SK-N-SH (cell line): ENCODE data around the gene C10orf67. TPM values are rescaled to one million over a fixed set of nuclear protein-coding genes. Genes with fewer than 3 reads are reported as not detected.
A peak's percentile ranks its signal among the peaks of the same experiment; 100 is the strongest.

Source experiments
- CTCF ChIA-PET: fragments of 300-600, 350-600 bp; formaldehyde crosslinking; extraction: SDS; loops from one replicate; lab custom pipeline; 2021; lab: Yijun Ruan, JAX
- POLR2A ChIA-PET: fragments of 350-600 bp; sonication (Branson Sonifier 250); formaldehyde crosslinking; extraction: SDS; loops from one replicate; lab custom pipeline; 2020; ENCODE audit warnings: antibody characterized with exemption, inconsistent platforms; lab: Yijun Ruan, JAX
- DNase-seq: peaks from one replicate; pipeline ENCODE4 v3.0.0; 2012
- H2AFZ ChIP-seq: fragments of 200-600 bp; sonication (generic); 2 replicates; pipeline ENCODE4 v1.8.1; 2016; ENCODE audit warnings: antibody characterized with exemption, mild to moderate bottlenecking, low read depth
- H3F3A ChIP-seq: fragments of 200-600 bp; sonication (generic); replicated peaks from 2 replicates; pipeline ENCODE3; 2016; ENCODE audit warnings: antibody characterized with exemption, mild to moderate bottlenecking; ENCODE audit not compliant: insufficient read depth
- H3K27ac ChIP-seq, 2 experiments: fragments of 200-500 bp in 1 of 2; fragments of 200-600 bp in 1 of 2; sonication (Bioruptor generic) in 1 of 2; sonication (generic), shearing (Covaris generic) in 1 of 2; 2 replicates each; pipeline versions ENCODE4 v1.5.1 to v1.6.1; 2014 to 2016; ENCODE audit warnings: low read depth in 2 of 2, inconsistent platforms in 1 of 2, low read length in 1 of 2, mild to moderate bottlenecking in 1 of 2, mixed read lengths in 1 of 2
- H3K27me3 ChIP-seq: fragments of 200-600 bp; sonication (generic), shearing (Covaris generic); 2 replicates; pipeline ENCODE4 v1.6.1; 2016; ENCODE audit warnings: mixed run types; ENCODE audit not compliant: insufficient read depth
- H3K36me3 ChIP-seq, 2 experiments: fragments of 200-500 bp in 1 of 2; fragments of 200-600 bp in 1 of 2; sonication (Bioruptor generic) in 1 of 2; sonication (generic) in 1 of 2; replicated peaks in 1 of 2; 2 replicates each; pipeline versions ENCODE3 to v1.5.1; 2014 to 2016; ENCODE audit warnings: low read length in 1 of 2, mild to moderate bottlenecking in 1 of 2; ENCODE audit not compliant: insufficient read depth in 2 of 2, control insufficient read depth in 1 of 2
- H3K4me1 ChIP-seq, 2 experiments: fragments of 200-500 bp in 1 of 2; fragments of 200-600 bp in 1 of 2; sonication (Bioruptor generic) in 1 of 2; sonication (generic), shearing (Covaris generic) in 1 of 2; 2 replicates each; pipeline versions ENCODE4 v1.5.1 to v1.6.1; 2014 to 2016; ENCODE audit warnings: low read depth in 1 of 2, low read length in 1 of 2, mixed run types in 1 of 2; ENCODE audit not compliant: insufficient read depth in 2 of 2, control insufficient read depth in 1 of 2
- H3K4me2 ChIP-seq: fragments of 200-600 bp; sonication (generic), shearing (Covaris generic); 2 replicates; pipeline ENCODE4 v1.6.1; 2017; ENCODE audit warnings: mixed run types
- H3K4me3 ChIP-seq, 2 experiments: fragments of 200-500 bp in 1 of 2; fragments of 200-600 bp in 1 of 2; sonication (Bioruptor generic) in 1 of 2; sonication (generic), shearing (Covaris generic) in 1 of 2; 2 replicates each; pipeline versions ENCODE4 v1.5.1 to v1.8.1; 2014 to 2016; ENCODE audit warnings: low read depth in 2 of 2, inconsistent platforms in 1 of 2, low read length in 1 of 2, mild to moderate bottlenecking in 1 of 2, mixed read lengths in 1 of 2, moderate library complexity in 1 of 2
- H3K79me2 ChIP-seq: fragments of 200-600 bp; sonication (generic); 2 replicates; pipeline ENCODE4 v1.8.1; 2017; ENCODE audit warnings: mild to moderate bottlenecking; ENCODE audit not compliant: insufficient read depth
- H3K9ac ChIP-seq: fragments of 200-600 bp; sonication (generic); 2 replicates; pipeline ENCODE4 v1.6.1; 2017; ENCODE audit warnings: mixed run types
- H3K9me2 ChIP-seq: fragments of 200-600 bp; sonication (generic); 2 replicates; pipeline ENCODE4 v1.6.1; 2017; ENCODE audit warnings: mixed run types
- H3K9me3 ChIP-seq: fragments of 200-600 bp; sonication (generic); 2 replicates; pipeline ENCODE4 v1.6.1; 2017; ENCODE audit warnings: mixed run types, mild to moderate bottlenecking, moderate library complexity
- H4K20me1 ChIP-seq: fragments of 200-600 bp; sonication (generic); 2 replicates; pipeline ENCODE4 v1.6.1; 2017; ENCODE audit warnings: mild to moderate bottlenecking, mixed run types; ENCODE audit not compliant: insufficient read depth
- EZH2phosphoT487 ChIP-seq: fragments of 200-600 bp; sonication (generic); IDR thresholded peaks from 2 replicates; pipeline ENCODE4 v1.6.1; 2017; ENCODE audit warnings: low read depth, mixed run types, mild to moderate bottlenecking, antibody characterized with exemption, moderate library complexity, borderline replicate concordance
- GABPA ChIP-seq: IDR thresholded peaks from 2 replicates; pipeline ENCODE4 v1.4.0; 2012; ENCODE audit warnings: low read depth, mild to moderate bottlenecking
- POLR2AphosphoS5 ChIP-seq: IDR thresholded peaks from 2 replicates; pipeline ENCODE4 v1.6.1; 2012; ENCODE audit warnings: low read depth, low read length
- RAD21 ChIP-seq: IDR thresholded peaks from 2 replicates; pipeline ENCODE4 v1.6.1; 2012; ENCODE audit warnings: mild to moderate bottlenecking, low read length
- RXRA ChIP-seq: IDR thresholded peaks from 2 replicates; pipeline ENCODE4 v1.4.0; 2012; ENCODE audit warnings: low read depth, mild to moderate bottlenecking, borderline replicate concordance
- SIN3A ChIP-seq: IDR thresholded peaks from 2 replicates; pipeline ENCODE4 v1.6.1; 2012; ENCODE audit warnings: low read depth, mild to moderate bottlenecking, low read length, moderate library complexity, borderline replicate concordance
- SMC3 ChIP-seq: IDR thresholded peaks from 2 replicates; pipeline ENCODE4 v1.6.1; 2012; ENCODE audit warnings: low read depth, low read length, improper control_type of control experiment
- TCF12 ChIP-seq: IDR thresholded peaks from 2 replicates; pipeline ENCODE4 v1.4.0; 2012
- WGBS: methylation state at CpG from one replicate; pipeline ENCODE4 v1.1.6; 2017; ENCODE audit warnings: low lambda C conversion rate; 5-methylcytosine and 5-hydroxymethylcytosine counted together
- polyA plus RNA-seq, 3 experiments: library from polyadenylated mRNA; depleted of rRNA; stranded (reverse); fragments of >200 nt; gene quantifications; 2 replicates each; pipeline ENCODE4 v1.2.3, GENCODE V29; 2012
- TF ChIP-seq, protein P1 (sequence below): fragments of 150-350 bp; IDR thresholded peaks from 2 replicates; pipeline ENCODE4 v1.6.1; 2016; ENCODE audit warnings: mild to moderate bottlenecking, low read depth, low read length
- TF ChIP-seq, protein P2 (sequence below): IDR thresholded peaks from 2 replicates; pipeline ENCODE4; 2012
- TF ChIP-seq, protein P3 (sequence below): fragments of 200-600 bp; sonication (generic); IDR thresholded peaks from 2 replicates; pipeline ENCODE4 v1.6.1; 2017; ENCODE audit warnings: antibody characterized with exemption, mild to moderate bottlenecking, moderate library complexity
- TF ChIP-seq, protein P4 (sequence below): IDR thresholded peaks from 2 replicates; pipeline ENCODE4 v1.4.0; 2012; ENCODE audit warnings: low read depth, borderline replicate concordance

Gene C10orf67
- polyA plus RNA-seq, 1 of the 3 experiments (the other 2 are of a cell fraction), result 0.97 TPM

DNA sequence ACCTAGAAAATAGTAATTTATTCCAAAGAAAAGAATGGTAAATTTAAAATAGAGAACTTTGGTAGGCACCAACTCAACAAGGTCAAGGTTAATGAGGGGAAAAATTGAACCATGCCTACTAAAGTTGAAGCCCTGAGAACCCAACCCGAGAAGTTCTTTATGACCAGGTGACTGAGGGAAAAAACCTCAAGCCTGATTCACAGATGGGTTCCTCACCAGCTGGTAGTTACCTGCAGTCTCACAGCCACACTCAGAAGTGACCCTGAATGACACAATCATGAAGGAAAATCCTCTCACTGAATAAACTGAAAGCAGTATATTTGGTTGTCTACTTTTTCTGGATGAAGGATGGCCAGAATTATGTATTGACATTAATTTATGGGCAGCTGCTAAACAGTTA, 7.0 kb downstream of the C10orf67 start:
- no peaks in the 10 kb centered on the region for H3K9me2 ChIP-seq
- H2AFZ ChIP-seq, result no peak overlapping the region
- DNase-seq, result no peak
- no peaks in the 10 kb centered on the region for H3K36me3 ChIP-seq
- no peak overlapping the region for H3K4me3 ChIP-seq
- WGBS, result 90% methylated on average over 1 of the region's 1 CpG
- POLR2A ChIA-PET, result no interaction called here
- no peaks in the 10 kb centered on the region for H3K9me3 ChIP-seq
- no peak overlapping the region for H3K4me2 ChIP-seq
- H3K27me3 ChIP-seq, result no peaks in the 10 kb centered on the region
- H3K79me2 ChIP-seq, result no peaks in the 10 kb centered on the region; the same call in 1 of the 2 replicates
- peaks cover 42% of the 10 kb centered on the region for H3F3A ChIP-seq
- peak overlapping the region in 1 of 2 experiments; percentile 90; a peak in 2 of 4 replicates for H3K27ac ChIP-seq
- peaks cover 2 to 41% of the 10 kb centered on the region in 2 experiments for H3K4me1 ChIP-seq
- TF ChIP-seq RXRA, result no peak
- TF ChIP-seq, protein P1, sequence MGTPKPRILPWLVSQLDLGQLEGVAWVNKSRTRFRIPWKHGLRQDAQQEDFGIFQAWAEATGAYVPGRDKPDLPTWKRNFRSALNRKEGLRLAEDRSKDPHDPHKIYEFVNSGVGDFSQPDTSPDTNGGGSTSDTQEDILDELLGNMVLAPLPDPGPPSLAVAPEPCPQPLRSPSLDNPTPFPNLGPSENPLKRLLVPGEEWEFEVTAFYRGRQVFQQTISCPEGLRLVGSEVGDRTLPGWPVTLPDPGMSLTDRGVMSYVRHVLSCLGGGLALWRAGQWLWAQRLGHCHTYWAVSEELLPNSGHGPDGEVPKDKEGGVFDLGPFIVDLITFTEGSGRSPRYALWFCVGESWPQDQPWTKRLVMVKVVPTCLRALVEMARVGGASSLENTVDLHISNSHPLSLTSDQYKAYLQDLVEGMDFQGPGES, result no peak
- TF ChIP-seq, protein P2, sequence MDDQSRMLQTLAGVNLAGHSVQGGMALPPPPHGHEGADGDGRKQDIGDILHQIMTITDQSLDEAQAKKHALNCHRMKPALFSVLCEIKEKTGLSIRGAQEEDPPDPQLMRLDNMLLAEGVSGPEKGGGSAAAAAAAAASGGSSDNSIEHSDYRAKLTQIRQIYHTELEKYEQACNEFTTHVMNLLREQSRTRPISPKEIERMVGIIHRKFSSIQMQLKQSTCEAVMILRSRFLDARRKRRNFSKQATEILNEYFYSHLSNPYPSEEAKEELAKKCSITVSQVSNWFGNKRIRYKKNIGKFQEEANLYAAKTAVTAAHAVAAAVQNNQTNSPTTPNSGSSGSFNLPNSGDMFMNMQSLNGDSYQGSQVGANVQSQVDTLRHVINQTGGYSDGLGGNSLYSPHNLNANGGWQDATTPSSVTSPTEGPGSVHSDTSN, result 0 out of 2 replicates have a peak, but pooled peaks have one; percentile 21
- no peak for TF ChIP-seq TCF12
- no peak overlapping the region; the same call in 1 of the 2 replicates for H3K9ac ChIP-seq
- no peaks in the 10 kb centered on the region for H4K20me1 ChIP-seq
- CTCF ChIA-PET, result interaction anchor here (1.2 kb wide), 1 partner anchor 23 kb away, joined by 4 read pairs; no protein-coding TSS in a partner anchor

DNA sequence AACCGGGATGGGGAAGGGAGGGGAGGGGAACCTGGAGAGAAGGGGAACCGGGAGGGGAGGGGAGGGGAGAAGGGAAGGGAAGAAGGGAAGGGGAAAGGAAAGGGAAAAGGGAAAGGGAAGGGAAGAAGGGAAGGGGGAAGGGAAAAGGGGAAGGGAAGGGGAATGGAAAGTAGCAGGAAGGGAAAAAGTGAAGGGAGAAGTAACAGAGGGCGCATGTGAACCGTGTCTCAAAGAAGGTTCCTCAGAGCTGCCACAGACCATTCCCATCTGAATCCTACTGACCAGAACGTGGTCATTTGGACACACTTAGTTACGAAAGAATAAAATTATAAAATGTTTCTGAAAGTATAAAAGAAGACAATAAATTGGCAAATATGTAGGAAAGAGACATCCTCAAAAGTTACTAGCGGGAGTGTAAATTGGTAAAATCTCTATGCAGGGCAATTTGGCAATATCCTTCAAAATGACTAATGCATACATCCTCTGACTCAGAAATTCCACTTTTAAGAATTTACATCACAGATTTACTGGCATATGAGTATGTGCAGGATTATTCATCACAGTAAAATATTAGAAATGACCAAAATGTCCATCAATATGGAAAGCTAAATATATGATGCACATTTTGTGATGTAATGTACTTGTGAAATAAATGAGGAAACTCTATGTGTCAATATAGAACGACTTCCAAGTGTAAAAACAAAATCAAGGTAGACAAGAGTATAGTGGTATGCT, 12.9 kb downstream of the C10orf67 start:
- peaks cover 11% of the 10 kb centered on the region for H3F3A ChIP-seq
- H3K9me2 ChIP-seq, result no peaks in the 10 kb centered on the region
- WGBS, result 39% methylated on average over 8 of the region's 8 CpGs
- peak overlapping the region; percentile 61; the same call in 1 of the 2 replicates for H2AFZ ChIP-seq
- H3K4me3 ChIP-seq, result no peak overlapping the region
- H3K4me2 ChIP-seq, result peak overlapping the region; percentile 0; the same call in 1 of the 2 replicates
- H3K4me1 ChIP-seq, result peaks cover 0 to 13% of the 10 kb centered on the region in 2 experiments; a peak in 2 of 4 replicates
- no peak for DNase-seq
- ChIA-PET POLR2A (no interaction called here), CTCF (interaction anchor here (1.2 to 2.0 kb wide), 4 partner anchors 17 to 193 kb away, joined by 4 to 10 read pairs (median 6); no protein-coding TSS in a partner anchor)
- H3K79me2 ChIP-seq, result no peaks in the 10 kb centered on the region
- no peaks in the 10 kb centered on the region for H3K36me3 ChIP-seq
- H3K9me3 ChIP-seq, result no peaks in the 10 kb centered on the region
- peak overlapping the region in 1 of 2 experiments; percentile 84; a peak in 2 of 4 replicates for H3K27ac ChIP-seq
- no peaks in the 10 kb centered on the region for H3K27me3 ChIP-seq
- no peaks in the 10 kb centered on the region for H4K20me1 ChIP-seq
- peak overlapping the region; percentile 58 for H3K9ac ChIP-seq
- peak; percentile 92 for TF ChIP-seq TCF12
- TF ChIP-seq, protein P1, result no peak
- peak; percentile 74; the same call in 1 of the 2 replicates for TF ChIP-seq RXRA
- TF ChIP-seq EZH2phosphoT487, result no peak
- TF ChIP-seq, protein P2, result peak; percentile 96
- peak; percentile 67; the same call in 1 of the 2 replicates for TF ChIP-seq POLR2AphosphoS5
- TF ChIP-seq RAD21, result no peak
- 0 out of 2 replicates have a peak, but pooled peaks have one; percentile 14 for TF ChIP-seq GABPA
- TF ChIP-seq, protein P3, sequence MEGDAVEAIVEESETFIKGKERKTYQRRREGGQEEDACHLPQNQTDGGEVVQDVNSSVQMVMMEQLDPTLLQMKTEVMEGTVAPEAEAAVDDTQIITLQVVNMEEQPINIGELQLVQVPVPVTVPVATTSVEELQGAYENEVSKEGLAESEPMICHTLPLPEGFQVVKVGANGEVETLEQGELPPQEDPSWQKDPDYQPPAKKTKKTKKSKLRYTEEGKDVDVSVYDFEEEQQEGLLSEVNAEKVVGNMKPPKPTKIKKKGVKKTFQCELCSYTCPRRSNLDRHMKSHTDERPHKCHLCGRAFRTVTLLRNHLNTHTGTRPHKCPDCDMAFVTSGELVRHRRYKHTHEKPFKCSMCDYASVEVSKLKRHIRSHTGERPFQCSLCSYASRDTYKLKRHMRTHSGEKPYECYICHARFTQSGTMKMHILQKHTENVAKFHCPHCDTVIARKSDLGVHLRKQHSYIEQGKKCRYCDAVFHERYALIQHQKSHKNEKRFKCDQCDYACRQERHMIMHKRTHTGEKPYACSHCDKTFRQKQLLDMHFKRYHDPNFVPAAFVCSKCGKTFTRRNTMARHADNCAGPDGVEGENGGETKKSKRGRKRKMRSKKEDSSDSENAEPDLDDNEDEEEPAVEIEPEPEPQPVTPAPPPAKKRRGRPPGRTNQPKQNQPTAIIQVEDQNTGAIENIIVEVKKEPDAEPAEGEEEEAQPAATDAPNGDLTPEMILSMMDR, result no peak
- TF ChIP-seq SIN3A, result no peak
- TF ChIP-seq SMC3, result no peak
- TF ChIP-seq, protein P4, sequence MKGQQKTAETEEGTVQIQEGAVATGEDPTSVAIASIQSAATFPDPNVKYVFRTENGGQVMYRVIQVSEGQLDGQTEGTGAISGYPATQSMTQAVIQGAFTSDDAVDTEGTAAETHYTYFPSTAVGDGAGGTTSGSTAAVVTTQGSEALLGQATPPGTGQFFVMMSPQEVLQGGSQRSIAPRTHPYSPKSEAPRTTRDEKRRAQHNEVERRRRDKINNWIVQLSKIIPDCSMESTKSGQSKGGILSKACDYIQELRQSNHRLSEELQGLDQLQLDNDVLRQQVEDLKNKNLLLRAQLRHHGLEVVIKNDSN, result no peak
